Activated CD8-positive, alpha-beta memory T cell treated with anti-CD3 and anti-CD28 coated beads, Interleukin-2, amount 50 U/mL, for 24 hours (primary cell): ENCODE data around the gene ALDH1B1.
"Not testable (repeated sequence)": the region's sequence is repeated elsewhere in the genome, so short reads cannot be mapped to it uniquely, and the experiment has no call there.

Experiments
- DNase-seq: peaks from one replicate; pipeline ENCODE4 v3.0.0-alpha.2; 2020; ENCODE audit errors: extremely low read depth

Gene ALDH1B1

GRCh38 chr9:38361473-38361850, 31.0 kb upstream of the ALDH1B1 start:
- no peak for DNase-seq

DNA sequence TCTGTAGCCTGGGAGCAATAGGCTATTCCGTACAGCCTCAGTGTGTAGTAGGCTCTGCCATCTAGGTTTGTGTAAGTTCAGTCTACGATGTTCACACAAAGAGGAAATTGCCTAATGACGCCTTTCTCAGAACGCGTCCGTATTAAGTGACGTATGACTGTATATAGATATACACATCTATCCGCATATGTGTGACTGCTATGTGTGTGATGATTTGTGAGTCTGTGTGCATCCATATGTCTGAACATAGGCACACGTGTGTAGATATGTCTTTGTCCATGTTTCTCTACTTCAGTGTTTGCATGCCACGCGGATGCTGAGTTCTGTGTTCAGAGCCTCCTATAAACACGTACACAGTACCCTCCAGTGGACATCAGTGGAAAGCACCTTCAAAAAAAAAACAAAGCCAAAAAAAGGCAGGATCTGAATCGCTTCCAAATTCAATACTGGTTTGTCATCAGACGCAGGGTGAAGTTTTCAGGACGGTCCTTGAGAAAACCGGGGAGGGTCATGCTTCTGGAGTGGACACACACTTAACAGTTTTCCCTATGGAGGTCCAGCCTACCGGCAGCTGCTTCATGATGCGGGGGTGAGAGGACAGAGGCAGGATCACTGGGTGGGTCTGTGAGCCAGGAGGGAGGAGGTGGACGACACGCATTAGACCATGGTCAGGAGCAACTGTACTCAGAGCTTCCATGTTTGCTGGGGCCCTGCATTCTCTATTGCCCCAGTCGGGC, 29.5 kb upstream of the ALDH1B1 start:
- DNase-seq, result no peak

GRCh38 chr9:38363589-38363925, 28.9 kb upstream of the ALDH1B1 start:
- no peak for DNase-seq

- DNase-seq, result no peak
Measured at GRCh38 chr9:38367898-38368297, 24.6 kb upstream of the ALDH1B1 start.

- DNase-seq, result no peak
Measured at GRCh38 chr9:38368731-38369130, 23.8 kb upstream of the ALDH1B1 start.

- DNase-seq, result no peak
Measured at GRCh38 chr9:38370176-38370575, 22.3 kb upstream of the ALDH1B1 start.

- DNase-seq, result no peak
Measured at GRCh38 chr9:38371495-38371894, 21.0 kb upstream of the ALDH1B1 start.

- no peak for DNase-seq
Measured at GRCh38 chr9:38372762-38373619, 19.5 kb upstream of the ALDH1B1 start.

DNA sequence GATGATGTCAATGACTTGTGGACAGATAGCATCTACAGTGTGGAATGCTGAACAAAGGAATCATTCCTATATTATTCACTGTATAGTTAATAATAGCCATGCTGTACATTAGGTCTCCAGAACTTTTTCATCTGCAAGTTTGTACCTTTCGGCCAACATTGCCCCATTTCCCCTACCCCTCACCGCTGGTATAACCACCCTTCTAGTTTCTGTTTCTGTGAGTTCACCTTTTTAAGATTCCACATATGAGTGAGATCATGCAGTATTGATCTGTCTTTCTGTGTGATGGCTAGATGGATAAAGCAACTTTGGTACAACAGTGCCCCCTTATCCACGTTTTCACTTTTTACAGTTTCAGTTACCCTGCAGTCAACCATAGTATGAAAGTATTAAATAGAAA, 18.8 kb upstream of the ALDH1B1 start:
- DNase-seq, result no peak

DNA sequence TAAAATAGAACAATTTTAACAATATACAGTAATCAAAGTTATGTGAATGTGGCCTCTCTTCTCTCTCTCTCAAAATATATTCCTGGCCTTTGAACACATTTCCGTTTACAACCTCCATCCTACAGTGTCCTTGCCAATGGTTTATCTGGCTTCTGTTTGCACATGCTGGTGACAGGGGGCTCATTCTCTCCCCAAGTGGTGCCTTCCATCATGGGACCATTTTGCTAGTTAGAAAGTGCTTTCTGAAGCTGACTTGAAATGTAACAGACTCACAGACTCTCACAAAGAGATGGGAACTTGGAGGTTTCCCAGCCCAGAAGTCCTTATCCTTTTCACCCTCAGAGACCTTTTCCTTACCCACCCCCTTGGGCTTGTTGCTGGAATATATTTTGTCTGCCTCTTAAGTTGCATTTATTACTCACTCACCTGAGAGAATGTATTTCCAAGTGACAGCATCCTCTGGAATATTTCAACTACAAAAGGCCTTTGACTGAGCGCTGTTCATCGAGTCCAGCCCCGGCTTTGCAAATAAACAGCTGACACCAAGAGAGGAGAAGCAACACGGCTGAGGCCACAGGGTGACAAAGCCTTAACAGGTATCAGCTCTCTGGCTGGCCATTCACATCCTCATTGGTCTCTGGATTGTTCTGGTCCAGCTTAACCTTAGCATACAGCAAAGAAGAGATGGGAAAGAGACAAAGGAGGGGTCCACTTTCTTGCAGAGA, 17.5 kb upstream of the ALDH1B1 start:
- DNase-seq, result no peak

DNA sequence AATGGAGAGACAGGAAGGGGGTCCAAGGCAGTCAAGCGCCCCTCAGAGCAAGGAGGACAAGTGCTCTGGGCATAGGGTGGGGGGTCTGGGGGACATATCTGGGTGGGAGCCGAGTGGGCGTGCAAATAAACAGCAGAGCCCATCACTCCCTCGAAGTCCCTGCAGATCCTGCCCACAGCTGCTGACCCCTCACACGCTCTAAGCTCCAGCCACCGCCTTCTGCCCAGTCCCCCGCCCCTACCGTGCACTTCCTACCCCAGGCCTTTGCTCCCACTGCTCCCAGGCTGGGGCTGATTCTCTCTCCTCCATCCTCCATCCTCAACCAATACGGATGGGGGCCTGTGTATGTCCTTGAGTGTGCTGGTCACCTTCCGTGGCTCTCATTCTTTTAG, 16.9 kb upstream of the ALDH1B1 start:
- DNase-seq, result no peak

DNA sequence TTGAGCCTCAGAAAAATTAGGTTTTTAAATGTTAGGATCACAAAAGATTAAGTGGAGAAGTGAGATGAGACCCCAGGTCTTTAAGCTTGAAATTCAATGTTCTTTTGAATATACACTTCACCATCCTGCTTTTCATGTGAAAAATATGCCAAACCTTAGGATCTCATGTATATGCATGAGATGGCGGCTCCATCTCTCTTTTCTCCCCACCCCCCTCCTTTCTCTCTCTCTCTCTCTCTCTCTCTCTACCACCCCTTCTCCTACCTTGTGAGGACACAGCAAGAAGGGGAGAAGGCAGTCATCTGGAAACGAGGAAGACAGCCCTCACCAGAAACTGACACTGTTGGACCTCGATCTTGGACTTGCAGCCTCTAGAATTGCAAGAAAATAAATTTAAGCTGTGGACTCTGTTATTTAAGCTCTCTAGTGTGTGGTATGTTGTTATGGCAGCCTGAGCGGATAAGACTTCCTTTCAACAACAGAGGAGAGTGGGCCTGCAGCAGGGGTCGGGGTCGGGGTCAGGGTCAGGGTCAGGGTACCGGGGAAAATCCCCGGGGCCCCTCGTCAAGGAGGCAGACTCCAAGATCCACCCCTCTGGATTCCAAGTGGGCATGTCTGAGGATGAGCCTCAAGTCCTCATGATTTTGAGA, 16.4 kb upstream of the ALDH1B1 start:
- no peak for DNase-seq

- DNase-seq, result not testable (repeated sequence)
Measured at GRCh38 chr9:38377336-38378083, 15.0 kb upstream of the ALDH1B1 start.

GRCh38 chr9:38380230-38380871, 12.2 kb upstream of the ALDH1B1 start:
- no peak for DNase-seq

DNA sequence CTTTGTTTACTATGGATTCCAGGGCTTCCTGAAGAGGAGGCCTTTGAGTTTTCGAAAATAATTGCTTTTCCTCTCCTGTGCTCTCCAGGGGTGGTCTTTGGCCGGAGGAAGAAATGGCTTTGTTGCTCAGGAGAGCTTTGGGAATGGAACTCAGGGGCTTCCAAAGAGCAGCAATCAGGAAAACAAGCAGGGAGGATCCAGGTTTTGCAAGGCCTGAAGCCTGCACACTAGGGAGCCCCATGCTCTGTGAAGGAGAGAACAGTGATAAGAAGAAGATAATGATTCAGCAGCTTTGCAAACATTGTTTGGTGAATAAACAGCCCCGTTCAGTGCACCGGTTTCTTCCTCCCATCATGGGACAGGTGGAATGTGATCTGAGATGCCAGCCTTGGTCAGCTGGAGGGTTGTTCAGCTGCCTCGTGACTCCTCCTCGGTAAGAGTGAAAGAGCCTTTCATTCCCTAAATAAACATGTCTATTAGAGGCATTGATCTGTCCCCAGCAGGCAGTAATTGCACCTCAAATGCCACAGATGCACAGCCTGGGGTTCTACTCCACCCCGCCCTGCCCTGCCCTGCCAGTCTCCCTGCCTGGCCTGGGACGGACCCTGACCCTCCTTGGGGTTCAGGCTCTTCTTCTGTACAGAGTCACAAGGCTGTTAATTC, 11.5 kb upstream of the ALDH1B1 start:
- no peak for DNase-seq

DNA sequence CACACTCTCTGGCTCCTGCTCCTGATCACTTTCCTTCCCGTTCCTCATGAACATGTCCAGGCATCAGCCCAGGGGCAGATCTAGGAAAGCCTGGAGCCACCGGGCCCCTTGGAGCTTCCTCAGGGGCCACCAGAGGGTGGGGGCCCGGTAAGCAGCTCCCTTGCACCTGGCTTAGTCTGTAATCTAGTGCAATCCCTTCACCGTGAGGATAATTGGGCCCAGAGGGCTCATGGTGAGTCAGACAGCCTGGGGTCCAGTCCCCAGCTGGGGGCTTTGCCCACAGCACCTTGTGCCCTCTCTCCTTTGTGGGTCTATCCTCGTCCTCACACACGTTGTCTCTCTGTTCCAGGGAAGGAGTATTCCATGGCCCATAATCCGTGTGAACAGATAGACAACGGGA, 10.4 kb upstream of the ALDH1B1 start:
- DNase-seq, result no peak

DNA sequence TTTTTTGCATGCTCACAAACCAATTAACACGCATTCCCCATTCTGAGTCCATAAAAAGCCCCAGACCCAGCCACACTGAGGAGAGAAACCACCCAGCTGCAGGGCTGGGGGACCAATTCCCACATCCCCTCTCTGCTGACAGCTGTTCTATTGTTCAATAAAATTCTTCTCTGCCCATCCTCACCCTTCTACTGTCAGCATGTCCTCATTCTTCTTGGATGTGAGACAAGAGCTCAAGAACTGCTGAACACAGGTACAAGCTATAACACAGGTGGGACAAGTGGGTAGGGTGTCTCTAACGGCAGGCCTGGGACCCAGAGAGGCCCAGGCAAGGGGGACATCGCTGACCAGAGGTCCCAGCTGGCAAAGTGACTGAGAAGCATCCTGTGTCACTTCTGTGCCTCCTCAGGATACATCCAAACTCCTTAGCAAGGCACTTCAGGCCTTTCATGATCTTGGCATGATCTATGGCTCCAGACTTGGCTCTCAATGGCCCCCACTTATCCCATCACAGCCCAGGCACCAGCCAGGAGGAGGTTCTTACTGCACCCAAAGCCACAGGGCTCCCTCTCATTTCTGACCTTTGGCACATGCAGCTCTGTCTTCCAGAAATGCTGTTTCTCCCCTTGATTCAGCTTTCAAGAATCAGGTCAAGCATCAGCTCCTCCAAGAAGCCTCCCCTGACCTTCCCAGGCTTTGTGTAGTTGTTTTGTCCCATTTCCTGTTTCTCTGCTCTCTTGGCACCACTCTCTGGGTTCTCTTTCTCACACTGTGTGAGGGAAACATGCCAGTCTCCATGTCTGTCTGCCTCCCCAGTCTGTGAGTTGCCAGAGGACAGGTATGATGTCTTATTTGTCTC, 7.3 kb upstream of the ALDH1B1 start:
- DNase-seq, result no peak

DNA sequence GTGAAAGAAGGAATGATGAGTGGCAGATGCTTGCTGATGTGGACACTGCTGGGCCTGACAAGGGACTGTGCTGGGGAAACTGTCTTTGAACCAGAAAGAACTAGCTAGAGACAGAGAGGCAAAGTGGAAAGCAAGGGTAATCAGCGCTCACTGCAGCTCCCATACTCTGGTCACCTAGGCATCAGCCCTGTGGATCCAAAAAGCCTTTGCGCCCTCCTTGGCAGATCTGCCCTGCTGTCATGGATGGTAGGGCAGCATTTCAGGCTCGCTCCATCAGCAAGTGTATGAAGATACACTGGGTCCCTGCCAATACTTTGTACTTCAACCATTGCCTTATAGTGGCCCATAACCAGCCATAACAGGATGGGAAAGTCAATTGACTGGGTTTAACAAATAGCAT, 6.6 kb upstream of the ALDH1B1 start:
- no peak for DNase-seq

GRCh38 chr9:38386319-38386895, 6.1 kb upstream of the ALDH1B1 start:
- DNase-seq, result no peak
